ENCODE data around the gene BACE1.
"Not testable (repeated sequence)": the region's sequence is repeated elsewhere in the genome, so short reads cannot be mapped to it uniquely, and the experiment has no call there.

The BACE1 gene

DNA sequence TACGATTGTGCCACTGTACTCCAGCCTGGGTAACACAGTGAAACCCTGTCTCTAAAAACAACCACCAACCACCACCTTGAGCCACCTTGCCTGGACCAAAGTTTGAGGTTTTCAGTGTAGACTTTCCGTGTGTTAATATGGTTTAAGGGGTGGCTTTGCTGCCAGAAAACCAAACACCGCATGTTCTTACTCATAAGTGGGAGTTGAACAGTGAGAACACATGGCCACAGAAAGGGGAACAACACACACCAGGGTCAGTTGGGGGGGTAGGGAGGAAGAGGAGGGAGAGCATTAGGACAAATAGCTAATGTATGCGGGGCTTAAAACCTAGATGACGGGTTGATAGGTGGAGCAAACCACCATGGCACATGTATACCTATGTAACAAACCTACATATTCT is 43.9 kb downstream of the BACE1 start:
- not testable (repeated sequence) for DNase-seq

DNA sequence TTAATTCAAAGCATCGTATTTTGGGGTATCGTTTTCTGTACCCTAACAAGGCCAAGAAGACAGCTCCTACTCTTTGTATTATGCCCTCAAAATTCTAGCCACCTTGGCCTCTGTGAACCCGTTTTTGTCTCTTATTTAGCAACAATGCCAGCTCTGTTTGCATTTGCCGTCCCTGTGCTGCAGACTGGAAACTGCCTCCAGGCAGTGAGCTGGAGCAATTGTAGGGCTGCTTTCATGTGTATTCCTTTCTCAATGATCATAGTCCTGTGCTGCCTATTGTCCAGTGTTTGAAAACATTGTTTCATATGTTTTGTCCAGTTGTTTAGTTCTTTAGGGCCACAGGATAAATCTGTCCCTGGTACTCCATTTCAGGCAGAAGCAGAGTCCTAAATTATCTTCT is 44.8 kb downstream of the BACE1 start:
- no peak for DNase-seq

DNA sequence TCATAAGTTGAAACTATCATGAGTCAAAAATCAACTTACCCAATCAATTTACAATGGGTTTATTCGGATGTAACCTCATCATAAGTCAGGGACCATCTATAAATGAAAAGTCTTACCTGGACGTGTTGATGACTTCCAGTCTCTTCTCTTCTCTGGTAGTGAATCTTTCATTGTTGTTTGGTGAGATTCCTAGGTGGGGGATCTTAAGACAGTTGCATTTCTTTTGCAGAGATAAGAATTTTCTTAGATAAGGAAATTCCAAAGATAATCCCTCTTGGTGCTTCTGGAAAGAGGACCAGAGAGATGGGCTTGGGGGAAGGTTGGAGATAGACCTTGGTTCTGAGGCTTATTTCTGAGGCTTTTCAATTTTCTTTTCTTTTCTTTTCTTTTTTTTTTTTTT is 46.2 kb downstream of the BACE1 start:
- DNase-seq = no peak

DNA sequence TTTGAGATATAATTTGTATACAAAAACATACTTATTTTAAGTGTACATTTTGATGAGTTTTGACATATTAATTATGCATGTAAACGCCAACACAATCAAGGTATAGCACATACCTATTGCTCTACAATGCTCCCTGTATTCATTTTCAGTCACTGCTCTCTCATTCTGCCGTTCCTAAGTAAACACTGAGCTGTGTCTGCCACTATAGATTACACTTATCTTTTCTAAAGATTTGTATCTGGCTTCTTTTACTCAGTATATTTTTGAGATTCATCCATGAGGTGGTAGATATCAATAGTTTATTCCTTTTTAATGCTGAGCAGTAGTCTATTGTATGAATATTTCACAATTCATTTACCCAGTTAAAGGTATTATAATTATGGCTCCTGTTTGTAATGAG is 50.3 kb downstream of the BACE1 start:
- no peak for DNase-seq

DNA sequence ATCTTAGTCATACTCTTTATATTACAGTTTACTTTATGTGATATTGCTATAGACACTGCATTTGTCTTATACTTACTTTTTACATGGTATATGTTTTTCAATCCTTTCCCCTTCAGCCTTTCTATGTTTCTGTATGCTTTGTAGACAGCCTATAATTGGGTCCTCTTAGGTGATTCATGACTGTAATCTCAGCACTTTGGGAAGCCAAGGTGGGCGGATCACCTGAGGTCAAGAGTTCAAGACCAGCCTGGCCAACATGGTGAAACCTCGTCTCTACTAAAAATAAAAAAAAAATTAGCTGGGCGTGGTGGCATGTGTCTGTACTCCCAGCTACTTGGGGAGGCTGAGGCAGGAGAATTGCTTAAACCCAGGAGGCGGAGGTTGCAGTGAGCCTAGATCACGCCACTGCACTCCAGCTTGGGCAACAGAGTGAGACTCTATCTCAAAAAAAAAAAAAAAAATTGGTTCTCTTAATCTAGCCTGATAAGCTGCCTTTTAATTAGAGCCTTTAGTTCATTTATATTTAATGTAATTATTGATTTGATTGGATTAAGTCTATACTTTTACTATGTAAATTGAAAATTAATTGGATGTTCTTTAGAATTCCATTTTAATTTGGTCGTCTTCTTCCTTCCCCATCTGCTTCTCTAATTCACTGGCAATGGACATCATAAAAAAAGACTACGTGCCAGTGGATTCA is 51.3 kb downstream of the BACE1 start:
- not testable (repeated sequence) for DNase-seq

DNA sequence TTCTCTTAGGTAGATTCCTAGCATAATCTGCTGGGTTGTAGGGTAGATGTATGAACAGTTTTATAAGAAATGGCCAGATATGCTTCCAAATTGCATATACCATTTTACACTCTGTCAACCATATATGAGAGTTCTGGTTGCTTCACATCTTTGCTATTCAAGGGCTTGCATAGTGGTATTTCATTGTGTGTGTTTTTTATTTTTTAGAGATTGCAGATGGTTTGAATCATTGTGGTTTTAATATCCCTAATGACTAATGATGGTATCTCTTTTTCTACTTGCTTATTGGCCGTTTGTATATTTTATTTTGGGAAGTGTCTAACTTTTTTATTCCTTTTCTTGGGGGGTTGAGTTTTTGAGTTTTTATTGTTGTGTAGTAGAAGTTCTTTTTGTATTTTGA is 56.6 kb downstream of the BACE1 start:
- no peak for DNase-seq

DNA sequence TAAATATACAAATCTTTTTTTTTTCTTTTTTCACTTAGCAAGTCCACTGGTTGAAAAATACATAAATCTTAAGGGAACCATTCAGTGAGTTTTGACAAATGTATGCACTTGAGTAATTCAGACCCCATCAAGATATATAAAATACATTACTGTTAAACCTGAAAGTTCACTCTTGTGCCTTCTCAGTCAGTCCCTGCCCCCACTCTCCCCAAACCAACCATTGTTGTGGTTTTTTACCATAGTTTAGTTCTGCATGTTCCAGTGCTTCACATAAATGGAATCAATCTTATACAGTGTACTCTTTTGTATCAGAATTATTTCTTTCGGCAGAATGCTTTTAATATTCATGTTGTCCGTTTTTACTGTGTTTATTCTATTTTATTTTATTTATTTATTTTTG is 57.5 kb downstream of the BACE1 start:
- no peak for DNase-seq

DNA sequence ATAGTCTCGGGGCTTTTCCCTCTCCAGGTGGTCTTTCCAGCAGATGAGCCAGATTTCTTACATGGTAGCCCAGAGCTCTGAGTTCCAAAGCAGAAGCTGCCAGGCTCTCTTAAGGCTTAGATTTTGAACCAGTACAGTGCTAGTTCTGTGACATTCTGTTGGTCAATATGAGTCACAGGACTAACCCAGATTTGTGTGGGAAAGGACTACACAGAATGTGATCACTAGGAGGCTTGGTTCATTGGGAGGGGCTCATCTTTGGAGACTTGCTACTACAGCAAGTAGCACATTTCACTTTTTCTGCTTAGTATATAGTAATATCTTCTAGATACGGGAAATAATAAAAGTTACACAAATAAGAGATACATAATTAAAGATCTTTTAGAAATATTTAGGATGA is 59.5 kb downstream of the BACE1 start:
- DNase-seq = no peak

DNA sequence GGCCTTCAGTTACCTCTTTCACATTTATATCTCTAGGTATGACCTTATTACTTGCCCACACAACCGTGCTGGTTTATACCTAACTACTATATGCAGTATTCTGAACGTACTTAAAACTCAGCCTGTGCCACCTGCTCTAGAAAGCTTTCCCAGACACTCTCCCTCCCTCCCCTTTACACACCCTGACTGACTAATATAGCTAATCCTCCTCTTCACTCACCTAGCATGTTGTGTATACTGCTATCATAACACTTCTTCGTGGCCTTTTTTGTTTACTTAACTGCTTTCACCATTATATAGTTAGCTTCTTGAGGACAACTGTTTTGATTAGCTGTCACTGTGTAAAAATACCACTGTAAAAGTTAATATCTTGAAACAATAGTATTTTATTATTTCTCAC is 60.1 kb downstream of the BACE1 start:
- DNase-seq = no peak

DNA sequence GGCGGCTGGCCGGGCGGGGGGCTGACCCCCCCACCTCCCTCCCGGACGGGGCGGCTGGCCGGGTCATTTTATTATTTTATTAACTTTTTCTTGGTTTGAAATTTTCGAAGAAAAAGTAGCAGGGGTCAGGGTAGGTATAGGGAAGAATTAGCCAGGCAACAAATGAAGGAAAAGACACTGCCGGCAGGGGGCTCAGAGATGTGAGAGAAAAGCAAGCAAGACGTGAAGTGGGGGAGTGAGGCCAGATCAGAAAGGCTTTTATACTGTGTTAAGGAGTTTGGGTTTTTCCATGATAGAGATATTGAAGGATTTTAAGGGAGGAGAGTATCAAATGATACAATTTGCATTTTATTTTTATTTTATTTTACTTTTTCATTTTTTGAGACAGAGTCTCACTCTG is 64.5 kb downstream of the BACE1 start:
- no peak for DNase-seq

DNA sequence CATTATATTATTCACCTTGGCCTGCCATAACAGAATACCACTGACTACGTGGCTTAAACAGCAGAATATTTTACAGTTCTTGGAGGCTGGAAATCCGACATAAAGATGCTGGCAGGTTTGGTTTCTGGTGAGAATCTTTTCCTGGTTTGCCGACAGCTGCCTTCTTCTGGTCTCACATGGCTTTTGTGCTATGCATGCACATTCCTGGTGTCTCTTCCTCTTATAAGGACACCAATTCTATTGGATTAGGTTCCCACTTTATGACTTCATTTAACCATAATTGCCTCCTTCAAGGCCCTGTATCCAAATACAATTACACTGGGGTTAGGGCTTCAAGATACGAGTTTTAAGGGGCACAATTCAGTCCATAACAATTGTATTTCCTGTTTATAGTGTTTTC is 66.5 kb downstream of the BACE1 start:
- no peak for DNase-seq

DNA sequence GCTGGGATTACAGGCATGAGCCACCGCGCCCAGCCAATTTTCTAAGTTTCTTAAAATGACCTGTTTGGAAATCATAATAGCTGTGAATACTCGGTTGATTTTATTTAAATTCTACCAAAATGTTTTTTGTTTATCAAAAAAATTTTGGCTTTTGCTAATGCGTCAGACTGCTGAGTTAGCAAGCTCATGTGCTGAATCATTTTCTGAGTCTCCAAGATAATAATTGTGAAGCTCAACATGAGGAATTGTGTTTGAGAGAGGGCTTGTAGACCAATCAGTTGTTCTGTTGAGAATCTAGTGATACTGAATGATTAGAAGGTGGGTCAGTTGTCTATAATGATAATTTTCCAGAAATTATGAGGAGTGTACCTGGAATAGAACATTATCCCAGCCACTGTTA is 67.7 kb downstream of the BACE1 start:
- DNase-seq = no peak

DNA sequence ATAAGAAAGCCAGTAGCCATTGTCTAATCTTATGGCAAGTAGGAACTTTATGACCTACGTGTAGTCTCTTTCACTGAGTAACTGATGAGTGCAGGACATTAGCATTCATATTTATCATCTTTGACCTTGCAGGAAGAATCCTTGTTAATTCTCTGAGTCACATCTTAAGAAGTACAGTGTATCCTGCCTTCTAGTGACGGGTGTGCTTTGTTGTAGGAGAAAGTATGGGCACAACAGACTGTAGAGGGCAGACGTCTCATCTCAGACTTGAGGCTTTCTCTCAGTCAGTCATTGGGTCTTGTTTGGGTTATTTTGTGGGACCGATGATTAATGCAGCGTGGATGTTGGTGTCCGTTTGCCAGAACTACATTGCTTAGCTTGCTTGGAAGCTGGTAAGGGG is 76.8 kb downstream of the BACE1 start:
- DNase-seq = no peak

DNA sequence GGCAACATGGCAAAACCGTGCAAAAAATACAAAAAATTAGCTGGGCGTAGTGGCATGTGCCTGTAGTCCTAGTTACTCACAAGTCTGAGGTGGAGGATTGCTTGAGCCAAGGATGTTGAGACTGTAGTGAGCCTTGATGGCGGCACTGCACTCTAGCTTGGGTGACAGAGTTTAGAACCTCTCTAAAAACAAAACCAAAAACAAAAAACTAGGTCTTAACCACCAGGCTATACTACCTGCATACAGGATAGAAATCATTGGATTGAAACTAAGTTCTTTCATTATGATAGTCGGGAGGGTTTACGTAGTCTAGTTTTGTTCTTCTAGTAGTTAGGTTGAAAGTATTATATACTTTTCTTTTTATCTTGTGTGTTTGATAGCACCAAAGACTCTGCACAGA is 77.8 kb downstream of the BACE1 start:
- no peak for DNase-seq
